ENCODE data around the gene SNRPD2. TPM values are rescaled to one million over a fixed set of nuclear protein-coding genes. Genes with fewer than 3 reads are reported as not detected.

The SNRPD2 gene
- polyA plus RNA-seq, 1 donor (not counting 4 experiments of a cell fraction or from before 2014, with no cell fraction given), result 1,051 TPM

DNA sequence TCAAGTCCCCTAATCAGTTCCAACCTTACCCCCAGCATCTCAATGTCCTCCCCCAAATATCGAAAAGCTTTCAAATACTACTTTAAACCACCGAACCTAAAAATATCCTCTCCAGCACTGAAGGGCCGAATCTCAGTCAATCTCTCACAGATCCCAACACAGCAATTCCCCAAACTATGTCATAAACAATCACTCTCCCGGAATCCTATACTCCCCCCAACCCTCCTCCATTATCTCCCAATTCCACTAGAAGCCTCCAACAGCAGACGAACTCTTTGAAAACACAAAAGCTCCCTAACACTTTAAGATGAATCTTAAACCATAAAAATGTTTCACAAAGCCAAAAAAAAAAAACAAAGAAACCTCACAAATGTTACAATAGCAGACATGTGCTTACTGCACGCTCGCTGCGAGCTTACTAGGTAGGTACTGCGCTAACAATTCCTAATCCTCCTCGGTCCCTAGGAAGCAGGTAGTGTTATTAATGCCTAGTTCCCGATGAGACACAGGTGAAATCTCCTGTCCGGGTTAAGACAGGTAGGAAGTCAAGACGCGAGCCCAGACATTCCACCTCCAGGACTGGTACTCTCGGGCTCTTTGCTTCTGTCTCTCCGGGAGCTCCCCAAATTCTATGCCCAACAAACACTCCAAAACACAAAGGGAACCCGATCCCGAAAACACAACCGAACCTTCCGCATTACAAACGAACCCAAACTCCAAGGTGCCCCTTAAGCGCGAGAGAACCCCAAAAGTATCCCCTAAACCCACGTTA is 24.8 kb upstream of the SNRPD2 start:
- H3K4me3 ChIP-seq (ENCODE audit: control insufficient read depth in 2 of 3, extremely low read depth in 1 of 3, insufficient read depth in 2 of 3, low read depth in 1 of 3, low read length in 3 of 3), result peak overlapping the region; percentile 47 to 83 (median 76)
- peak; percentile 74 for FAIRE-seq
- DNase-seq (ENCODE audit: low read depth, low spot score), result no peak
- no peaks in the 10 kb centered on the region for H3K9me3 ChIP-seq (ENCODE audit: control insufficient read depth, low read depth, low read length)
- no peaks in the 10 kb centered on the region for H4K20me1 ChIP-seq (ENCODE audit: control insufficient read depth, extremely low read depth, insufficient read depth, low read length)
- H3K4me2 ChIP-seq (ENCODE audit: control insufficient read depth, extremely low read depth, insufficient read depth, low read depth, low read length), result peak overlapping the region; percentile 94
- H3K27me3 ChIP-seq (ENCODE audit: control insufficient read depth, extremely low read depth, insufficient read depth, low read length), result no peaks in the 10 kb centered on the region
- no peak for TF ChIP-seq CTCF (optimal IDR thresholded peaks at IDR 0.05 in 1 of 3, IDR thresholded peaks at IDR 0.05 in 1 of 3, conservative IDR thresholded peaks at IDR 0.05 in 1 of 3; ENCODE audit: extremely low read depth in 1 of 3, insufficient read depth in 2 of 3, low read length in 3 of 3)
- dilution Hi-C loops (cut with MboI; ENCODE audit: extremely low pct_ligation_motif_present, low sequenced_read_pairs), result no loop called here
- peaks cover 15% of the 10 kb centered on the region for H3K4me1 ChIP-seq (ENCODE audit: control insufficient read depth, extremely low read depth, insufficient read depth, low read length)
- peak overlapping the region; percentile 82 for H3K9ac ChIP-seq (ENCODE audit: control insufficient read depth, extremely low read depth, insufficient read depth, low read length)
- H3K36me3 ChIP-seq (ENCODE audit: control insufficient read depth in 2 of 2, extremely low read depth in 1 of 2, insufficient read depth in 2 of 2, low read length in 2 of 2), result peaks cover 19 to 20% of the 10 kb centered on the region in 2 experiments
- H3K27ac ChIP-seq (ENCODE audit: control insufficient read depth, insufficient read depth, low read length), result peak overlapping the region; percentile 72
- H2AFZ ChIP-seq (ENCODE audit: control insufficient read depth, low read length), result peak overlapping the region; percentile 20
- H3K79me2 ChIP-seq (ENCODE audit: control insufficient read depth, insufficient read depth, low read length), result peaks cover 65% of the 10 kb centered on the region
- no peaks in the 10 kb centered on the region for H3K9me1 ChIP-seq (ENCODE audit: control insufficient read depth, extremely low read depth, insufficient read depth, low read length)

- Histone ChIP-seq H3K4me1 (ENCODE audit: control insufficient read depth, extremely low read depth, insufficient read depth, low read length) (peaks cover 15% of the 10 kb centered on the region), H4K20me1 (ENCODE audit: control insufficient read depth, extremely low read depth, insufficient read depth, low read length) (no peaks in the 10 kb centered on the region), H3K9me1 (ENCODE audit: control insufficient read depth, extremely low read depth, insufficient read depth, low read length) (no peaks in the 10 kb centered on the region), H3K79me2 (ENCODE audit: control insufficient read depth, insufficient read depth, low read length) (peaks cover 57% of the 10 kb centered on the region), H3K27me3 (ENCODE audit: control insufficient read depth, extremely low read depth, insufficient read depth, low read length) (no peaks in the 10 kb centered on the region), H3K4me2 (ENCODE audit: control insufficient read depth, extremely low read depth, insufficient read depth, low read depth, low read length) (no peak overlapping the region), H3K9ac (ENCODE audit: control insufficient read depth, extremely low read depth, insufficient read depth, low read length) (no peak overlapping the region), H3K36me3 (ENCODE audit: control insufficient read depth in 2 of 2, extremely low read depth in 1 of 2, insufficient read depth in 2 of 2, low read length in 2 of 2) (peaks cover 18 to 22% of the 10 kb centered on the region in 2 experiments), H3K4me3 (ENCODE audit: control insufficient read depth in 2 of 3, extremely low read depth in 1 of 3, insufficient read depth in 2 of 3, low read depth in 1 of 3, low read length in 3 of 3) (no peak overlapping the region), H3K9me3 (ENCODE audit: control insufficient read depth, low read depth, low read length) (no peaks in the 10 kb centered on the region), H3K27ac (ENCODE audit: control insufficient read depth, insufficient read depth, low read length) (no peak overlapping the region), H2AFZ (ENCODE audit: control insufficient read depth, low read length) (no peak overlapping the region)
- dilution Hi-C loops (cut with MboI; ENCODE audit: extremely low pct_ligation_motif_present, low sequenced_read_pairs), result no loop called here
- no peak for TF ChIP-seq EZH2 (IDR thresholded peaks at IDR 0.05; ENCODE audit: low read length)
- no peak for TF ChIP-seq CTCF (optimal IDR thresholded peaks at IDR 0.05 in 1 of 3, IDR thresholded peaks at IDR 0.05 in 1 of 3, conservative IDR thresholded peaks at IDR 0.05 in 1 of 3; ENCODE audit: extremely low read depth in 1 of 3, insufficient read depth in 2 of 3, low read length in 3 of 3)
- FAIRE-seq, result no peak
- no peak for DNase-seq (ENCODE audit: low read depth, low spot score)
Observed at GRCh38 chr19:45715139-45715538, 23.4 kb upstream of the SNRPD2 start.

Data from keratinocyte (primary cell).